HEK293T (cell line): ENCODE measurements around the gene PRF1.

Source experiments
- CTBP1 ChIP-seq: fragments of 450-650 bp; IDR thresholded peaks from 2 replicates; pipeline ENCODE4 v1.6.1; 2016; ENCODE audit warnings: borderline replicate concordance
- FOXA1 ChIP-seq: fragments of 450-650 bp; IDR thresholded peaks from 2 replicates; pipeline ENCODE4 v1.6.1; 2016; ENCODE audit warnings: mild to moderate bottlenecking
- FOXK2 ChIP-seq: fragments of 450-650 bp; IDR thresholded peaks from 2 replicates; pipeline ENCODE4 v1.6.1; 2016; ENCODE audit warnings: mild to moderate bottlenecking
- FOXM1 ChIP-seq: fragments of 450-650 bp; IDR thresholded peaks from 2 replicates; pipeline ENCODE4 v1.6.1; 2017; ENCODE audit warnings: mild to moderate bottlenecking, borderline replicate concordance
- NFRKB ChIP-seq: fragments of 450-650 bp; IDR thresholded peaks from 2 replicates; pipeline ENCODE4 v1.6.1; 2016; ENCODE audit warnings: mild to moderate bottlenecking, moderate library complexity
- SP1 ChIP-seq: fragments of 450-650 bp; IDR thresholded peaks from 2 replicates; pipeline ENCODE4 v1.6.1; 2017
- TARDBP ChIP-seq: fragments of 450-650 bp; IDR thresholded peaks from 2 replicates; pipeline ENCODE4 v1.6.1; 2016
- ZNF384 ChIP-seq: fragments of 450-650 bp; IDR thresholded peaks from 2 replicates; pipeline ENCODE4 v1.6.1; 2016

DNA sequence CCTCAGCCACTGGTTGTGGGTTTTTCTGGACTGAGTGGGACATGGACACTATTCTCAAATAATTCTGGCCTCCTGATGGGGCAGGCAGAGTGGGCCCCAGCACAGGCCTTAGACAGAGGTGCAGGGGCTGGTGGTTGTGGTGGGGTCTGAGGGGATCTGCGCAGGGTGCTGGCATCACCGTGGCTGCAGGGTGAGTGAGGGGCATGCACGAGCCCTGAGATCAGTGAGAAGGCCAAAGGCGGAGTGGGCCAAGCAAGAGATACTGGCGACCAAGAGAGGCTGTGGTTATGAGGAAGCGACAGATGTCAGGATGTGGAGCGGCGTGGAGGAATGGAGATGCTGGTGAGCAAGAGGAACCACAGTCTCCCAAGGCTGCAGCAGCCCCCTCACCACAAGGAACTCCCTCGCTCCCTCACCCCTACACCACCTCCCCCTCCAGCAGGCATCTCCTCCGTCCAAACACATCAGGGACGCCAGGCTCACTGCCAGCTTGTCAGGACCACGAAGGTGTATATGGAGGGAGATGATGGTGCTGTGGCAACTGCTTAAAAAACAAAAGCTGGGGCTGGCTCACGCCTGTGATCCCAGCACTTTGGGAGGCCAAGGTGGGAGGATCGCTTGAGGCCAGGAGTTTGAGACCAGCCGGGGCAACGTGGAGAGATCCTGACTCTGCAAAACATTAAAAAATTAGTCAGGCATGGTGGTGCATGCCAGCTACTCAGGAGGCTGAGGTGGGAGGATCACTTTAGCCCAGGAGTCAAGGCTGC is 9.6 kb downstream of the PRF1 start:
- TF ChIP-seq TARDBP (no peak), FOXK2 (no peak), ZNF384 (no peak), CTBP1 (no peak), FOXM1 (no peak), FOXA1 (no peak), SP1 (no peak), NFRKB (no peak)
